Mesodermal cell (in vitro differentiated cells): ENCODE measurements around the gene CUZD1. TPM values are rescaled to one million over a fixed set of nuclear protein-coding genes. Genes with fewer than 3 reads are reported as not detected.
A peak's percentile ranks its signal among the peaks of the same experiment; 100 is the strongest.
"Not testable (repeated sequence)": the region's sequence is repeated elsewhere in the genome, so short reads cannot be mapped to it uniquely, and the experiment has no call there.

ENCODE experiments used
- H3K27ac ChIP-seq: 2 replicates; pipeline ENCODE4 v1.7.0; 2013; ENCODE audit warnings: mild to moderate bottlenecking, low read depth, low read length, moderate library complexity; ENCODE audit not compliant: severe bottlenecking
- H3K36me3 ChIP-seq: 2 replicates; pipeline ENCODE4 v1.7.1; 2013; ENCODE audit warnings: mild to moderate bottlenecking, low read length, moderate library complexity; ENCODE audit not compliant: control insufficient read depth, insufficient read depth
- H3K4me1 ChIP-seq: one replicate; pipeline ENCODE4 v1.7.1; 2013; ENCODE audit warnings: mild to moderate bottlenecking, low read length; ENCODE audit not compliant: insufficient read depth, control insufficient read depth, poor library complexity, severe bottlenecking
- H3K4me3 ChIP-seq: 2 replicates; pipeline ENCODE4 v1.7.0; 2013; ENCODE audit warnings: low read length, control low read depth, mild to moderate bottlenecking; ENCODE audit not compliant: insufficient read depth, poor library complexity, severe bottlenecking; ENCODE audit errors: extremely low read depth
- H3K9me3 ChIP-seq: 2 replicates; pipeline ENCODE4 v1.7.1; 2013; ENCODE audit warnings: mild to moderate bottlenecking, low read length, moderate library complexity; ENCODE audit not compliant: control insufficient read depth
- WGBS, 2 experiments: methylation state at CpG; one replicate each; pipeline ENCODE4 v1.1.5; 2013; ENCODE audit warnings: missing lambda C conversion rate in 2 of 2; ENCODE audit not compliant: insufficient coverage in 2 of 2; 5-methylcytosine and 5-hydroxymethylcytosine counted together
- polyA plus RNA-seq, 2 experiments: library from polyadenylated mRNA; stranded (reverse); fragments of 50-300 nt; gene quantifications; one replicate each; pipeline ENCODE4 v1.2.3, GENCODE V29; 2013

CUZD1 gene
- 0.77 TPM for polyA plus RNA-seq (2013, experiment 1 of 2)
- polyA plus RNA-seq (2013, experiment 2 of 2), result 0.46 TPM

DNA sequence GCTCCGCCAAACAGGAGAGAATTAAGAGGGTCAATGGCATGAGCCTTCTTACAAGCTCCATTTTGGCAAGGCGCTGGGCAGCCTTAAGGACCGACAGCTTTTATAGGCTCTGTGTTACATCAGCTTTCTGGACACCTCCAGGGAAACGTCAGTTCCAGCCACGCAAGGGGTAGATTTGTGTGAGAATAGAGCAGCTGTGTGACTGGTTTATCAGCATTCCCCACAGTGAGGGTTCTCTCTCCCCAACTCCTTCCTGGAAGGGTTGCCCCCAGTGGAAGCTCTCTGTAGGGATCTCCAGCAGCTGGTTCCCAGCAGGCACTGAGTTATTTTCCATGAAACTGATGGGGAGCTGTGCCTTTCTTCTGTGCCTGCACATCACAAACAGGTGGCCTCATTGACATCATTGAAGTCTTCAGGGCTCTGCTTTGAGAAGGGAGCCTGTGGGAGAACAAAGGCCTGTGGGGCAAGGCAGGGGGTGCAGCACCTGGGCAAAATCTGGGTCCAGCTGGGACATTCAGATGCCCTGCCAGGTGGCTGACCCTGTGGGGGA, at the start of gene CUZD1:
CUZD1 (minus strand) TSS at position 75 of the 550 bp plus-strand sequence; CDS start at position 61, 14 bp downstream.
- H3K4me1 ChIP-seq, result peaks cover 5% of the 10 kb centered on the region
- H3K4me3 ChIP-seq, result no peak within 1 kb of the TSS
- WGBS, 2 experiments, result 88 to 100% methylated on average over 3 of the region's 5 CpGs
- no peak within 1 kb of the TSS for H3K27ac ChIP-seq
- peaks cover 10% of the 10 kb centered on the region for H3K9me3 ChIP-seq
- peaks cover 6% of the 10 kb centered on the region for H3K36me3 ChIP-seq

GRCh38 chr10:122894261-122894944, 48.7 kb upstream of the CUZD1 start:
- no peak overlapping the region for H3K4me3 ChIP-seq
- 95 to 100% methylated on average over 3 of the region's 5 CpGs for WGBS, 2 experiments
- H3K36me3 ChIP-seq, result no peaks in the 10 kb centered on the region
- H3K4me1 ChIP-seq, result no peaks in the 10 kb centered on the region
- no peak overlapping the region for H3K27ac ChIP-seq
- H3K9me3 ChIP-seq, result no peaks in the 10 kb centered on the region

DNA sequence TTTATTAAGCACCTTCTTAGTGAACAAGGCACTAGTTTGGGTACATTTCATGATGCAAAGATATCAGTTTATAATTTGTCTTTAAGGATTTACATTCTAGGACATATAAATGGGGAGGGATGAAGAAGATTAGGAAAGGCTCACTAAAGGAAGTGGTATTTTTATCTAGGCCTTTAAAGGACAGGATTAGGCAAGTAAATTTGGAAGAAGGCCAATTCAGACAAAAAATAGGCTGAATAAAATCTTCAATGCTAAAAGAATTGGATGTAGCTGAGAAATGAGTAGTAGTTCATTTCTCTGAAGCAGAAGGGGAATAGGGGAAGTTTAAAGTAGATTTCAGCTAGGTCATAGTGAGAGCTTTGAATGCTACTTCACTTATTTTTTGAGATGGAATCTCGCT, 38.5 kb upstream of the CUZD1 start:
- no peaks in the 10 kb centered on the region for H3K36me3 ChIP-seq
- no peaks in the 10 kb centered on the region for H3K9me3 ChIP-seq
- H3K4me1 ChIP-seq, result no peaks in the 10 kb centered on the region
- H3K4me3 ChIP-seq, result no peak overlapping the region
- H3K27ac ChIP-seq, result no peak overlapping the region
- 89 to 100% methylated on average over 1 of the region's 1 CpG for WGBS, 2 experiments

GRCh38 chr10:122882766-122883165, 37.1 kb upstream of the CUZD1 start:
- no peaks in the 10 kb centered on the region for H3K36me3 ChIP-seq
- H3K9me3 ChIP-seq, result no peaks in the 10 kb centered on the region
- H3K4me1 ChIP-seq, result no peaks in the 10 kb centered on the region
- no peak overlapping the region for H3K27ac ChIP-seq
- H3K4me3 ChIP-seq, result no peak overlapping the region

DNA sequence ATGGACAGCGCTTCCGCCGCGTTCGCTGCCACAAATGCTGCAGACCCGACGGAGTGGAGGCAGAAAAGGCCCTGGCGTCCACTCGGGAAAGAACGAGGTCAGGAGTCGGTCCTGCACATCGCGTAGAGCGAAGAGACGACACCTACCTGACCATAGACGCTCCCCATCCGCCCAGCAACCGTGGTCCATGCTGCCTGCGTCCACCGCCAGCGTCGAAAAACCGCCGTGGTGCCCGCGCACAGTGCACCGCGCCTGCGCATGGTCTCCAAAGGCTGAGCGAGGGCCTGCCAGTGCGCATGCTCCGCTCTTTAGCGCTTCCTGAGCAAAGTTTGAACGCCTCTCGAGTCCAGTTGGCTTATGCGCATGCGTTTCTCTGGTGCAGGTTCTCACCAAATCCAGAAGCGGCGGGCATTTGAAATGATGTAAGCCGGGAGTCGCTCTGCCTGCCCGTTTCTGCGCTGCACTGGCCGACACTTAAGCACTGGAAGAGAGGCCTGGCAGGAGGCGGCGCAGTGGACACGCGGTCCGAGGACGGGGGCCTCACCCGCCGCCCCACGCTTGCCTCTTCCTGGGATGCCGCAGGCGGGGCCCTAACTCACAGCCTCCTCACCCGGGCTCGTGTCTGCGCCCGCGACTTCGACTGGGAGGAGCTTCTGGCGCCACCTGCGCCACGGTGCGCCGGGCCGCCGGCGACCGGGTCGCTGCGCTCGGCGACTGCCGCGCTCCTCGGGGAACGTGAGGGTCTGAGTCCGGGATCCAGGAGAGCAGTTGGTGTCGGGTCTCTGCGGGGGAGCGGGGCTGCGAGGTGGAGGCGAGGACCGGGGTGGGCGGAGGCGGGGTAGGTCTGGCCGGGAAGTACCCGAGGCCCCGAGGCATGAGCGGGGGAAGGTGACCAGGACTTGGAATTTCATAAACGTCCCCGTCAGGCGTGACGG, 33.9 kb upstream of the CUZD1 start, which contains the start of gene FAM24B:
FAM24B (minus strand) TSS at position 243 of the 935 bp plus-strand sequence. CDS start 29,066 bp downstream, outside the sequence.
- H3K4me3 ChIP-seq, result peak within 1 kb of the TSS; percentile 49
- 30 to 40% methylated on average over 70 to 71 of the region's 95 CpGs for WGBS, 2 experiments
- H3K27ac ChIP-seq, result peak within 1 kb of the TSS; percentile 62

GRCh38 chr10:122878799-122879338, 33.2 kb upstream of the CUZD1 start:
- Histone ChIP-seq H3K4me3 (peak overlapping the region; percentile 49), H3K9me3 (no peaks in the 10 kb centered on the region), H3K27ac (no peak overlapping the region), H3K4me1 (peaks cover 3% of the 10 kb centered on the region), H3K36me3 (no peaks in the 10 kb centered on the region)
- WGBS, 2 experiments, result 61 to 68% methylated on average over 5 to 8 of the region's 14 CpGs

More for the DNA sequence above, 33.9 kb upstream of the CUZD1 start, which contains the start of gene FAM24B:
- H3K36me3 ChIP-seq, result no peaks in the 10 kb centered on the region
- H3K4me1 ChIP-seq, result peaks cover 3% of the 10 kb centered on the region
- H3K9me3 ChIP-seq, result no peaks in the 10 kb centered on the region

DNA sequence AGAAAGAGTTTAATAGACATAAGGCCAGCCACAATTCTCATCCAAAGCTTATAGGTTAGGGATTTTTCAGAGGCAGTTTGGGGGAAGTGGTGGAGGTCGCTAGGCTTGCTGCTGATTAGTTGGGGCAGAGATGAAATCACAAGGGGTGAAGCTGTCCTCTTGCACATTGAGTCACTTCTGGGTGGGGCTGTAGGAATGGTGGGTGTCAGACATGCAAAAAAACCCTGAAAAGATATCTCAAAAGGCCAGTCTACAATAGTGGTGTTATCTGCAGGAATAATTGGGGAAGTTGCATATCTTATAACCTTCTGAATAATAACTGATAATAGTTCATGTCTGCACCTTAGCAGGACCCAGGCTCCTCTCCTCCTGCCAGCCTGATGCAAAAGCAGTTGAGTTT, 31.6 kb upstream of the CUZD1 start:
- H3K4me1 ChIP-seq, result peaks cover 3% of the 10 kb centered on the region
- H3K36me3 ChIP-seq, result no peaks in the 10 kb centered on the region
- no peak overlapping the region for H3K4me3 ChIP-seq
- WGBS, 2 experiments, result 14% methylated on average over 1 of the region's 1 CpG; no CpG with 5 or more reads in 1 of the 2 experiments
- H3K27ac ChIP-seq, result no peak overlapping the region
- peaks cover 3% of the 10 kb centered on the region for H3K9me3 ChIP-seq

GRCh38 chr10:122876467-122876855, 30.8 kb upstream of the CUZD1 start:
- Histone ChIP-seq H3K4me3 (no peak overlapping the region), H3K4me1 (peaks cover 3% of the 10 kb centered on the region), H3K27ac (no peak overlapping the region), H3K36me3 (no peaks in the 10 kb centered on the region), H3K9me3 (peaks cover 3% of the 10 kb centered on the region)
- WGBS, 2 experiments, result 71% methylated on average over 1 of the region's 1 CpG; no CpG with 5 or more reads in 1 of the 2 experiments

- 12 to 13% methylated on average over 4 to 6 of the region's 6 CpGs for WGBS, 2 experiments
- Histone ChIP-seq H3K4me3 (no peak overlapping the region), H3K4me1 (peaks cover 3% of the 10 kb centered on the region), H3K9me3 (peaks cover 3% of the 10 kb centered on the region), H3K36me3 (no peaks in the 10 kb centered on the region), H3K27ac (no peak overlapping the region)
Measured at GRCh38 chr10:122875843-122876466, 30.3 kb upstream of the CUZD1 start.

DNA sequence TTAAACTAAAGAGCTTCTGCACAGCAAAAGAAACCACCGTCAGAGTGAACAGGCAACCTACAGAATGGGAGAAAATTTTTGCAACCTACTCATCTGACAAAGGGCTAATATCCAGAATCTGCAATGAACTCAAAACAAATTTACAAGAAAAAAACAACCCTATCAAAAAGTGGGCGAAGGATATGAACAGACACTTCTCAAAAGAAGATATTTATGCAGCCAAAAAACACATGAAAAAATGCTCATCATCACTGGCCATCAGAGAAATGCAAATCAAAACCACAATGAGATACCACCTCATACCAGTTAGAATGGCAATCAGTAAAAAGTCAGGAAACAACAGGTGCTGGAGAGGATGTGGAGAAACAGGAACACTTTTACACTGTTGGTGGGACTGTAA, 26.3 kb upstream of the CUZD1 start:
- WGBS, 2 experiments, result no CpG with 5 or more reads among the region's 2 CpGs
- not testable (repeated sequence) for H3K4me3 ChIP-seq, H3K36me3 ChIP-seq, H3K9me3 ChIP-seq, H3K4me1 ChIP-seq, H3K27ac ChIP-seq
